ENCODE data around the gene RPS21.

RPS21 gene

DNA sequence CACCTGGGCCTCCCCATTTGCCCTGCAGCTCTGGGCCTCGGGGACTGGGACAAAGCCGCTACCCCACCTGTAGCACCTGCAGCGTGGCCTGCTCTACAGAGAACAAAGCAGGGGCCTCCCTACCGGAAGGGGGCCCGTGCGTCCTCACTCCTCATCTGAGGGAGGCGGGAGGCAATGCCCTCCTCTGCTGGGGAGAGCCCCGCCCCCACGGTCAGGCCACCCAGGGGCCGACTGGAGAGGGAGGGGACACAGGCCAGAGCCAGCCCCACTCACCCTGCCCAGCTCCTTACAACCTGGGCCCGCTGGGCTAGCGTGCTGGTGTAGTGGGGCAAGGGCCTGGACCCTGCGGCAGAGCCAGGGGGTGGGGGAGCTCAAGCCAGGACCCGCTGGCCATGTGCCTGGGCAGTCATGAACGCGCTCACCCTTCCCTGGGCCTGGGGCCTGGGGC lies 27.8 kb upstream of the RPS21 start:
- Mint-ChIP-seq H3K27ac (no peak overlapping the region), H3K36me3 (no peaks in the 10 kb centered on the region), H3K9me3 (no peaks in the 10 kb centered on the region), H3K4me3 (no peak overlapping the region), H3K27me3 (no peaks in the 10 kb centered on the region), H3K4me1 (peaks cover 12% of the 10 kb centered on the region)
- no peak for ATAC-seq

DNA sequence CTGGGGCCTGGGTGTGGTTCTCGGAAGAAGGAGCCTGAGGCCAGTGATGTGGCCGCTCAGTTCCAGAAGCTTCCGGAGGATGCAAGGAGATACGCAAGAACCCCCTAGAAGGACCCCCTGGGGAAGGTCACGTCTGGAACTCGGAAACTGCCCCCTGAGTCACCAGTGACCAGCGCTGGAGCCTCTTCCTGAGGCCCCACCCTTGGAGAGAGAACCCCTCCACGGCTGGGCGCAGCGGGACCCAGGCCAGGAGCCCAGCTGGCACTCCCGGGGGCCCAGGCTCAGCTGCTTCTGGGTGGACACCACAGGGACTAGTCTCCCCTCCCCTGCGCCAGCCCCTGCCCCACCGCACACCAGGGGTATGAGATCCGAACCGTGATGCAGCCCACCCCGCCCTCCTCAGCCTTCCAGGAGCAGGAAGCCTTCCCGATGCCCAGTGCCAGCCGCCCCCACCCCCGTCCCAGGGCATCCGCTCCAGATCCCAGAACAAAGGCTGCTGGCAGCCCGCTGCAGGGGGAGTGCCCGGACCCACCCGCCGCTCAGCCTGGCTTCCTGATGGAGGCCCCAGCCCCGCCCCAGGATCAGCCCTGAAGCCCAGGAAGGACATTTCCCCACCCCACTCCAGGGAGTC lies 27.3 kb upstream of the RPS21 start:
- H3K4me1 Mint-ChIP-seq: peaks cover 14% of the 10 kb centered on the region
- H3K27ac Mint-ChIP-seq: no peak overlapping the region
- H3K36me3 Mint-ChIP-seq: no peaks in the 10 kb centered on the region
- H3K9me3 Mint-ChIP-seq: no peaks in the 10 kb centered on the region
- H3K4me3 Mint-ChIP-seq: no peak overlapping the region
- no peaks in the 10 kb centered on the region for H3K27me3 Mint-ChIP-seq
- no peak for ATAC-seq

DNA sequence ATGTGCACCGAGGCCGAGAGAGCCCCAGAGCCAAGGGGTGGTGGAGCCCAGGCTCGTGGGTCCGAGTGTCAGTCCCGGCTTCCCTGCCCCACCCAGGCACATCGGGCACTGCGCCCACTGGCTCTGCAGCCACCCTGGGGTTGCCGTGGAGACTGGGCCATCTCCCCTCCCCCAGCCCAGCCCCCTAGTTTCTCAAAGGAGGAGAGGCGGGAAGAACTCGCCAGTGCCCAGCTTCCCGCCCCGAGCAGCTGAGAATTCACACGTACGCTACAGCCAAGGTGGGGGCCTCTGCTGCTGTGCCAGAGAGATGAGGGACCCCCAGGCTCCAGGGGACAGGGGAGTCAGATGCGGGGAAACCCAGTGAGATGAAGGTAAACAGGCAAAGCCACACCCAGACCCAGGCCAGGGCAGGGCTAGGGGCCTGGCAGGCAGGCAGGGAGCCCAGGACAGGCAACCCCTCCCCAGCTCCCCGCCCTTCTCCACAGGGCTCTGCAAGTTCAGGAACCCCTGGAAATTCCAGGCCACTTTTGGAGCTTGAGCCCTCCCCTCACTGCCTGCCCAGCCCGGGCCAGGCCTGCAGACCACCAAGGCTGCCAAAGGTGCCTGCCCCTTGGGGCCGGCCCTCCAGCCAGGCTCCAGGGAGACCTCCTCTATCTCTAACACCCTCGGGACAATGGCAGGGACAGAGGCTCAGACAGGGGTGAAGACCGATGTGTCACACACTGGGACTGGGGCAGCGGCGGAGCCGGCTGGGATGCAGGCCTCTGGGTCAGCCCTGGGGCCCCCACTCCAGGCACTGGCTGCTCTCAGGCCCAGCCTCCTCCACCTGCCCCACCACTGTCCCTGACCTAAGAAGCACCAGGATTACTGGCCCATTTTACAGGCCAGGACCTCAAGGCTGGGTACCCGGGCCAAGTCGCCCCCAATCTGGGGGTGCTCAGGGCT lies 25.8 kb upstream of the RPS21 start:
- no peak for ATAC-seq
- Mint-ChIP-seq H3K9me3 (no peaks in the 10 kb centered on the region), H3K27ac (no peak overlapping the region), H3K4me1 (peaks cover 29% of the 10 kb centered on the region), H3K36me3 (no peaks in the 10 kb centered on the region), H3K4me3 (no peak overlapping the region), H3K27me3 (no peaks in the 10 kb centered on the region)

DNA sequence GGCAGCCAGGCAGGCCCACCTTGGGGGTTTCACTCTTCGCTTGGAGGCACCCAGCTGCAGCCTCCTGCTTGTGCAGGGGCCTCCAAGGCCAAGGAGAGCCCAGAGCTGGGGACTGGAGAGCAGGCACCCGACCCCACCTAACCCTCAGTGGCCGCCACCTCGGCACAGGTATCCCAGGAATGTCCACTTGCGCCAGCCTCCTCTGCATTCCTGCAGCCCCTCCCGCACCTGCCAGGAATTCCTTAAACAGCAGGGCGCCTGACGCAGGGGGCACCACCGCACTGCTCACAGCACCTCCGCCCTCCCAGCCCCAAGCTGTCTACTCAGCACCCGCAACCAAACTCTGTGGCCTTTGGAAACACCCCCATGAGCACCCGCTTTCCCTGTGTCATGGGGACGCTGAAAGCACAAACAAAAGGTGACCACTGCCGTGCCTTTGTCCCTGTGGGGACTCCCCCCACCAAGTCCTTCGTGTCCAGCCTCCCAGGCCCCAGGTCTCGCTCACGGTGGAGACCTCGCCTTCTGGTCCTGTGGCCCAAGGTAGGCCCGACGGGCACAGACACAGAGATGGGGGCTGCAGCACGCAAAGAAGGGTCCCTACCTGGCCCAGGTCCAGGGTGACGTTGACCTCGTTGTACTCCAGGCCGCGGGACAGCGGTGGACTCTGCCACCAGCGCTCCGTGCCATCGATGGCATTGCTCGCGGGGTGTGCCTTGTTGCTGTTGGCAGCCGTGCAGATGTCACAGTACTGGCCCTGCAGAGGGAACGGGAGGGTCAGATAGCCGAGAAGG lies 24.9 kb upstream of the RPS21 start:
- no peak overlapping the region for H3K27ac Mint-ChIP-seq
- ATAC-seq: no peak
- no peaks in the 10 kb centered on the region for H3K36me3 Mint-ChIP-seq
- H3K27me3 Mint-ChIP-seq: no peaks in the 10 kb centered on the region
- H3K4me1 Mint-ChIP-seq: peaks cover 29% of the 10 kb centered on the region
- H3K9me3 Mint-ChIP-seq: no peaks in the 10 kb centered on the region
- no peak overlapping the region for H3K4me3 Mint-ChIP-seq

DNA sequence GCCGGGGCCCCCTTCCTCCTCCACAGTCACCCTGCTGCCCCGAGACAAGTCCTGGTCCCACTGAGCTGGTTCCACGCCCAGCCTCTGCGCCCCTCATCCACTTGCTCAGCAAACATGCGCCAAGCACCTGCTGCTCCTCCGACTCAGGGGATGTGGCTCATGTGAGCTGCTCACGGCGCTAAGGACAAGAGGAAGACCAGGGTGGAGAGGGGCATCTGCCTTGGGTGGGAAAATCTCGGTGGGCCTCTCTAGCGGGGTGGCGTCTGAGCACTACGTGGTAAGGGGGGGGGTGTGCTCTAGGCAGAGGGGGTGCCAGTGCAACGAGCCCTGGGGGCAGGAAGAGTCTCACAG lies 24.3 kb upstream of the RPS21 start:
- Mint-ChIP-seq H3K36me3 (no peaks in the 10 kb centered on the region), H3K27ac (no peak overlapping the region), H3K9me3 (no peaks in the 10 kb centered on the region), H3K4me3 (no peak overlapping the region), H3K27me3 (no peaks in the 10 kb centered on the region), H3K4me1 (peaks cover 31% of the 10 kb centered on the region)
- ATAC-seq: no peak

DNA sequence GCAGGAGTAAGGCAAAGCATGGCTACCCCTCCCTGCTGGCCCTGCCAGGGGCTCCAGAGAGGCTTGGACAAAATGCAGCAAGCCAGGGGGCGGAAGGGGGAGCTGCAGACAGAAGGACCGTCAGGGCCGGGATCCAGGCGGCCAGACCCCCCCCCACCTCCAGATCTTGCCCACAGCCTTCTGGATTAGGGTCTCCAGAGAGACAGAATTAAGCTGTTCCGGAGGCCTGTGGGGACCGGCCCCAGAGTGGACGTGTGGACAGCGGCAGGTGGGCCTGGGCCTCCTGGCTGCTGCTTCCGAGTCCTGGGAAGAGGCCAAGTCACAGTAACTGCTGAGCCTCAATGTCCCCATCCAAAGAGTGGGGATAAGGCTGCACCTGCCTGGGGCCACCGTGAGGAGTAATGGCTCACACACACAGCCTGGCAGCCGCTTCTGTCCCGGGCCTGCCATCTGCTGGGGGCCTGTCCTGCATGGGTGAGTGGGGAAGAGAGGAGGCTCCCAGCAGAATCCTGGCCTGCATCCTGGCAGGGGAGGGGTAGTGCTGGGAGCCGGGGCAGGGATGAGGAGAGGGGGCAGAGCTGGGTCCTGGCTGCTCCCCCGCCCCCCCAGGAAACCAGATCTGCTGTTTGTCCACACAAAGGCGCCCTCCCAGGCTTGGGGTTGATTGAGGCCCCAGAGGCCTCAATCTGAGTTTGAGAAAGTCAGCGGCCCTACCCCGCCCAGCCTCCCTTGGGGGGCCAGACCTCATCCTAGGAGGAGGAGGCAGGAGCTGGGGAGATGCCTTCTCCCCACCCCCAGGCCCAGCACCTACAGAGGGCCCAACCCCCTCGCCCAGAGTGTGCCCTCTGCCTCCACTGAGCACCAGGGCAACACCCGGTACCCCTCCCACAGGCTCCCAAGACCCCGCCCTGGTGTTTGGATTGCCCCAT lies 23.6 kb upstream of the RPS21 start:
- Mint-ChIP-seq H3K27me3 (peaks cover 3% of the 10 kb centered on the region), H3K4me3 (no peak overlapping the region), H3K4me1 (peaks cover 35% of the 10 kb centered on the region), H3K27ac (no peak overlapping the region), H3K9me3 (no peaks in the 10 kb centered on the region), H3K36me3 (no peaks in the 10 kb centered on the region)
- ATAC-seq: no peak

DNA sequence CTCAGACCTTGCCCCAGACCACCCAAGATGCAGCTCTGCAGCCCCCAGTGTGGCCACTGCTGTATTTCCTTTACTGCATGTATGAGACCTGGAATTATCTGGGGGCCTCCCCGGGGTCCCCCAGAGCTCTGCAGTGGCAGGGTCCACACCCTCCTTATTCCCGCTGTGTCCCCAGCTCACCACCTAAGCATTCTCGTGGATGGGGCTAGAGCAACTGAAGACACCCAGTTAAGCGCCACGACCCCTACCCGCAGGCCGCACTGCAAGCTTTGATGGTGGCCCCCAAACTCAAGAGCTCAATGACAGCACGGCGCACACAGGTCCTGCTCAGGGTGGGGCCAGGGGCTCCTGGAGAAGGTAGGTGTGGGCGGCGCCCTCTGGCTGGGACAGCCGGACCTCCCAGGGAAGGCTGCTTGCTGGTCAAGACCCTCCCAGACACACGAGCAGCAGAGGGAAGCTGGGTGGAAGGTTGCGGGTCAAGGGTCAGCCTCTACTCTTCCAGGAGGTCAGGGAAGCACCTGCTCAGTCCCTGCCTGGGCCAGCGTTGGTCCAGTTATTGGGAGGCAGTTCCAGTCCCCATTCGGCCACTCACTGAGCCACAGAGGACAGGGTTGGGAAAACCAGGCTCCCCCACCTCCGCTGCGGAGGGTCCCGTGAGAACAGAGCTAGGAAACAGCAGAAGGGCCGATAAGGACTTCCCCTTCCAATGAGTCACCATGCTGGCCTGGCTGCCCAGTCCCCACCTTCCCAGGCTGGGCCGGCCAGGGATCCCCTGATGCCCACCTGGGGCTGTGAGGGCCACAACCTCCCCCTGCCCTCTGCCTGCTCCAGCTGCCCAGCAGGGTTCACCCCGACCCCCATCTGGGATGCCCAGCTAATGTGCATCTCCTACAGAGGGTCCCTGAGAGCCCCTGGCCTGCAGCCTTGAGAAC lies 22.7 kb upstream of the RPS21 start:
- no peak for ATAC-seq
- H3K4me3 Mint-ChIP-seq: no peak overlapping the region
- peak overlapping the region; percentile 63 for H3K27ac Mint-ChIP-seq

DNA sequence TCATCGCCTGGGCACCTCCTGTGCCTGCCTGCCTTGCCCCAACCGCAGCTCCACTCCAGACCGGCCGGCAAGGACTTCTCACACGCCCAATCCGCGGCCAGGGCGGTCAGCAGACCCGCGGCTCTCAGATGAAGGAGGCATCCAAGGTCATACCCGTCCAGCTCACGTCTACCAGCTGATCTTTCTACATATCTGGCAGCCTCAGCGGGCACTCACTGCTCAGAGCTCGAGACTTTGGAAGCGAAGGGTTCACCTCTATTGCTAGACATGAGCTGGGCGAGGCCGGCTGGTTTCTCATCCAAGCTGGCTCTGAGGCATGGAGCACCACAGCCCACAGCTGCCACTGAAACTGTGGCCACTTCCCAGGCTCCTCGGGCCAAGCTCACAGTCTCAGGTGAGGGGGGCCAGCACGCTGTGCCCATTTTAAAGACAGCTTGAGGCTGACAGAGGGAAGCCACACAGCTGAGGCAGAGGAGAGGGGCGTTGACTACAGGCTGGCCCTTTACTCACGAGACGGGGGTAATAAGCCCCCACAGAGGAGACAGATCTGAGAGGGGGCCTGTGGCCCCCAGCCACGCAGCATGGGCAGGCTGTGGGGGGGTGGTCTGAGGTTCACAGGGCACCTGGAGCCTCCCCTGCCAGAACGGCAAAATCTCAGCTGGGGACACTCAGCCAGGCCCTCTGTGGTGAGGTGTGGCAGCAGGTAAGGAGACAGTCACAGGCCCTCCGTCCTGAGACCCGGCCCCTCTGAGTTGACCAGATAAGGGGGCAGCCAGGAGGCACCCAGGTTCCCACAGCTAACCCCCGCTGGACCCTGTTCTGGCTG lies 21.8 kb upstream of the RPS21 start:
- peaks cover 14% of the 10 kb centered on the region for H3K27me3 Mint-ChIP-seq
- H3K27ac Mint-ChIP-seq: peak overlapping the region; percentile 63
- no peak overlapping the region for H3K4me3 Mint-ChIP-seq
- no peak for ATAC-seq
- no peaks in the 10 kb centered on the region for H3K36me3 Mint-ChIP-seq
- no peaks in the 10 kb centered on the region for H3K9me3 Mint-ChIP-seq
- H3K4me1 Mint-ChIP-seq: peaks cover 46% of the 10 kb centered on the region

More for the DNA sequence above, 22.7 kb upstream of the RPS21 start:
- H3K4me1 Mint-ChIP-seq: peaks cover 41% of the 10 kb centered on the region
- H3K27me3 Mint-ChIP-seq: peaks cover 12% of the 10 kb centered on the region
- no peaks in the 10 kb centered on the region for H3K9me3 Mint-ChIP-seq
- H3K36me3 Mint-ChIP-seq: no peaks in the 10 kb centered on the region

DNA sequence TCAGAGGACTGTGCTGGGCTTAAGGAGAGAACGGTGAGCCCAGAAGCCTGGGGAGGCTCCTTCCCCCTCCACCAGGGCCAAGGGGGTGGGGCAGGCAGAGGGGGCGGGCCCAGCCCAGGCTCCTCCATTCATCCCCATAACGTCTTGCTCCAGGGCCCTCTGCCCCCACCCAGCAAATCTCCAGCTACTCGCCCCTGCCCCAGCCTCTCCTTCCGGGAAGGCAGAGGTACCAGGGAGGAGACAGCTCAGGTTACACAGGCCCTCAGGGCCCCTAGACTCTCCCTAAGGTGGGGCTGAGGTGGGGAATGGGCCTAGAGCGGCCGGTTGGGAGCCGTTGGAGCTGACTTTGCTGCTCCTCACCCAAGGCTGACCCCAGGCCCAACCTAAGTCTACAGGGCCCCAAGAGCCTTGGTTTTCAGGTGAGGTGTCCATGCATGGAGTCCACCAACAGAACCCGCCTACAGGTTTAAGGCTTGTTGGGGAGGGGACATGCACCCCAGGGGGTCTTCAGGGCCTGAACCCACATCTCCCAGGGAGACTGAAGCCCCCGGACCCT lies 21.0 kb upstream of the RPS21 start:
- Mint-ChIP-seq H3K27ac (peak overlapping the region; percentile 63), H3K4me1 (peaks cover 46% of the 10 kb centered on the region), H3K27me3 (peaks cover 14% of the 10 kb centered on the region), H3K9me3 (no peaks in the 10 kb centered on the region), H3K4me3 (peak overlapping the region; percentile 61), H3K36me3 (no peaks in the 10 kb centered on the region)
- no peak for ATAC-seq

DNA sequence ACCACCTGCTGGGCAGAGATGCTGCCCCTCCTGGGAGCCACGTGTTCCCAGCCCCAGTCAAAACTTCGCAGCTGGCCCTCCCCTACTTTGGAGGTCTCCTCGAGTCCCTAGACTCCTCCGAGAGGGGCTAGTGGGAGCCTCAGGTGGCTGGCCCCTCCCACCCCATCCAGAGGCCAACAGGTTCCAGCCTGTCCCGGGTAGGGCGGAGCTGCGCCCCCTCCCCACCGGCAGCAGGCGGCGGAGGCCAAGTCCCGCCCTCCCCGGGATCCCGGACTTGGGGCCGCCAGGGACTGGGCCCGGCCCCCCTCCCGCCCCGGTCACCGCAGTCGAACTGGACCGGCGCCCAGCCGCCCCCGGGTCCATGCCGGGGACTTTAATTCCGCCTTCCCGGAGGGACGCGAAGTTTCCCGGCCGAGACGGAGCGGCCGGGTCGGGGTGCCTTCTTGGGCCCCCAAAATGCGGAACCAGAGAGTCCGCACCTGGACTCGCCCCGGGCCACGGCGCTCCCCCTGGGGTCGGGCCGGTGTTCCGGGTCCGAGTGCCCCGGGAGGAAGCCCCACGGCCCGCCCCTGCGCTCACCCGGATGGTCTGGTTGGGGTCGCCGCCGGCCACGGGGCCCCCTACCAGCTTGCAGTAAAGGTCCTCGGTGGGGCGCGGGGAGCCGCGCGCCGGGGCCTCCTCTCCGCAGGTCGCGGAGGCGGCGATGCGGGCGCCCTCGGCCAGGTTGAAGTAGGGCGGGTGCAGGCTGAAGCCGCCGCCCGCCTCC lies 20.4 kb upstream of the RPS21 start:
- Mint-ChIP-seq H3K27me3 (peaks cover 14% of the 10 kb centered on the region), H3K36me3 (no peaks in the 10 kb centered on the region), H3K4me3 (peak overlapping the region; percentile 61), H3K4me1 (peaks cover 46% of the 10 kb centered on the region), H3K27ac (peak overlapping the region; percentile 63), H3K9me3 (no peaks in the 10 kb centered on the region)
- peak; percentile 35 for ATAC-seq

DNA sequence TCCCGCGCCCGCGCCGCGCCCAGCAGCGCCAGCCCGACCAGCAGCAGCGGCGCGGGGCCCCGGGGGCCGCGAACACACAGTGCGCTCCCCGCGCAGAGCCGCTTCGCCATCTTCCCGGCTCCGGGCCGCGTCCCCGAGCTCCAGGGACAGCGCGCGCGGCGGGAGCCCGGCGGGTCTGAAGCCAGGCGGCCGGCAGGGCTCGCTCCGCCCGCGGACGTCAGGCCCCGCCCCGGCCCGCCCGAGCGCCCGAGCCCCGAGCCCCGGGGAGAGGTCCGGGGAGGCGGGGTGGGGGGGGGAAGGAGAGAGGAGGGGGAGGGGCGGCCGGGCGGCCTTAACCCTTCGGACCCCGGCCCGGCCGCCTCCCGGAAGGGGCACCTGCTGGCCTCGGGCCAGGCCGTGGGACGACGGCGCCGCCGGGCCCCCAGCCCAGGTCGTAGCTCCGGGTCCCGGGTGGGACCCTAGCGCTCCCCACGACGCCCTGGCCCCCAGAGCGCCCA lies 19.7 kb upstream of the RPS21 start, which contains the start of gene LAMA5:
Gene LAMA5, minus strand, starts transcription at position 177 of the 497 bp plus-strand sequence. Its CDS starts 67 bp downstream, at position 110.
- Mint-ChIP-seq H3K27me3 (peaks cover 14% of the 10 kb centered on the region), H3K27ac (peak within 1 kb of the TSS; percentile 79), H3K36me3 (no peaks in the 10 kb centered on the region), H3K4me1 (peaks cover 46% of the 10 kb centered on the region), H3K9me3 (no peaks in the 10 kb centered on the region), H3K4me3 (peak within 1 kb of the TSS; percentile 83)
- peak; percentile 67 for ATAC-seq
